Chondrocyte (in vitro differentiated cells): ENCODE data around the gene PDCD11. TPM values are rescaled to one million over a fixed set of nuclear protein-coding genes. Genes with fewer than 3 reads are reported as not detected.

ENCODE experiments used
- DNase-seq: peaks from one replicate; pipeline ENCODE4 v3.0.0; 2021; ENCODE audit warnings: mixed read lengths, low spot score
- H3K27ac Mint-ChIP-seq: one replicate; pipeline ENCODE4 v1.8.0; 2021; ENCODE audit warnings: mild to moderate bottlenecking, moderate library complexity, mixed read lengths; ENCODE audit not compliant: unreplicated experiment
- H3K27me3 Mint-ChIP-seq: 2 replicates; pipeline ENCODE4 v1.8.0; 2021; ENCODE audit warnings: low read depth, mixed read lengths
- H3K36me3 Mint-ChIP-seq: 2 replicates; pipeline ENCODE4 v1.8.0; 2021; ENCODE audit warnings: low read depth, mixed read lengths
- H3K4me1 Mint-ChIP-seq: 2 replicates; pipeline ENCODE4 v1.8.0; 2021; ENCODE audit warnings: low read depth, mild to moderate bottlenecking, mixed read lengths
- H3K4me3 Mint-ChIP-seq: one replicate; pipeline ENCODE4 v1.8.0; 2021; ENCODE audit warnings: mild to moderate bottlenecking, moderate library complexity, mixed read lengths; ENCODE audit not compliant: unreplicated experiment
- H3K9me3 Mint-ChIP-seq: 2 replicates; pipeline ENCODE4 v1.8.0; 2021; ENCODE audit warnings: low read depth, mixed read lengths
- CTCF ChIP-seq: fragments of 200-600 bp; sonication (generic); IDR thresholded peaks from 2 replicates; pipeline ENCODE4 v1.5.0; 2021; ENCODE audit warnings: antibody characterized with exemption, mild to moderate bottlenecking, moderate library complexity
- total RNA-seq: library from RNA; stranded (reverse); gene quantifications from 3 replicates; pipeline ENCODE4 v1.2.1, GENCODE V29; 2021

Gene PDCD11
- total RNA-seq, 1 donor from 2014 or later = 27.9 TPM

GRCh38 chr10:103441206-103441605, 44.8 kb downstream of the PDCD11 start:
- Mint-ChIP-seq H3K27ac (peak overlapping the region; percentile 41), H3K4me3 (no peak overlapping the region), H3K36me3 (peaks cover 65% of the 10 kb centered on the region), H3K27me3 (no peaks in the 10 kb centered on the region), H3K4me1 (peaks cover 31% of the 10 kb centered on the region), H3K9me3 (no peaks in the 10 kb centered on the region)
- DNase-seq = no peak
- no peak for TF ChIP-seq CTCF

- Mint-ChIP-seq H3K27me3 (no peaks in the 10 kb centered on the region), H3K27ac (peak overlapping the region; percentile 85), H3K36me3 (peaks cover 63% of the 10 kb centered on the region), H3K4me1 (peaks cover 34% of the 10 kb centered on the region), H3K4me3 (no peak overlapping the region), H3K9me3 (no peaks in the 10 kb centered on the region)
- DNase-seq = no peak
- TF ChIP-seq CTCF = no peak
Observed at GRCh38 chr10:103441611-103442010, 45.2 kb downstream of the PDCD11 start.

- no peak for DNase-seq
- H3K27ac Mint-ChIP-seq = peak overlapping the region; percentile 85
- H3K4me3 Mint-ChIP-seq = no peak overlapping the region
- H3K27me3 Mint-ChIP-seq = no peaks in the 10 kb centered on the region
- no peak for TF ChIP-seq CTCF
- H3K9me3 Mint-ChIP-seq = no peaks in the 10 kb centered on the region
- peaks cover 62% of the 10 kb centered on the region for H3K36me3 Mint-ChIP-seq
- H3K4me1 Mint-ChIP-seq = peaks cover 34% of the 10 kb centered on the region
Observed at GRCh38 chr10:103442031-103442461, 45.6 kb downstream of the PDCD11 start.

GRCh38 chr10:103443475-103444185, 47.2 kb downstream of the PDCD11 start:
- H3K27ac Mint-ChIP-seq = no peak overlapping the region
- H3K27me3 Mint-ChIP-seq = no peaks in the 10 kb centered on the region
- no peak for TF ChIP-seq CTCF
- peaks cover 52% of the 10 kb centered on the region for H3K36me3 Mint-ChIP-seq
- no peaks in the 10 kb centered on the region for H3K9me3 Mint-ChIP-seq
- no peak overlapping the region for H3K4me3 Mint-ChIP-seq
- H3K4me1 Mint-ChIP-seq = peaks cover 43% of the 10 kb centered on the region
- no peak for DNase-seq

- Mint-ChIP-seq H3K9me3 (no peaks in the 10 kb centered on the region), H3K36me3 (peaks cover 53% of the 10 kb centered on the region), H3K27ac (no peak overlapping the region), H3K27me3 (no peaks in the 10 kb centered on the region), H3K4me3 (no peak overlapping the region), H3K4me1 (peaks cover 51% of the 10 kb centered on the region)
- no peak for TF ChIP-seq CTCF
- DNase-seq = no peak
Observed at GRCh38 chr10:103444478-103444877, 48.1 kb downstream of the PDCD11 start.
